Stimulated activated CD4-positive, alpha-beta T cell treated with anti-CD3 and anti-CD28 coated beads, TNF-alpha, amount 100 ng/mL, for 4 hours (primary cell): ENCODE results near the gene NT5C1B.

ENCODE experiments used
- DNase-seq, 3 experiments: peaks; one replicate each; pipeline ENCODE4 v3.0.0-alpha.2; 2020; ENCODE audit warnings: low read depth in 3 of 3

The NT5C1B gene

DNA sequence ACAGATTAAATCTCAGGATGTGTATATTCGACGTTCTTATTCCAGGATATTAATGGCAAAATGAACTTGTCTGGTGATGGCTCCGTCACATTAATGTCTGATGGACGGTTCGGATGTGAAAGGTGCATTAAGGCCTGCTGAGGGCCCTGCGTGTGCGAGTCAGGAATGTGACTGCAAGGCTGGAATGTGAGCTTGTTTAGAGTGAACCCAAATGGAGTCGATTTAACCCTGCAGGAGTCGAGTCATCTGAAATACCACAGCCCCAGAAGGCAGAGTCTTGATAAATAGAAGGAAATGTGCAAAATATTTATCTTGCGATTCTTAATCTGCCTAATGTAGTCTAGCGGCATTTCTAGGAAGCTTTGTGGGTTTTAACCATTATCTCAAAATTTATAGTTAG lies 73.3 kb downstream of the NT5C1B start:
- DNase-seq: no peak

DNA sequence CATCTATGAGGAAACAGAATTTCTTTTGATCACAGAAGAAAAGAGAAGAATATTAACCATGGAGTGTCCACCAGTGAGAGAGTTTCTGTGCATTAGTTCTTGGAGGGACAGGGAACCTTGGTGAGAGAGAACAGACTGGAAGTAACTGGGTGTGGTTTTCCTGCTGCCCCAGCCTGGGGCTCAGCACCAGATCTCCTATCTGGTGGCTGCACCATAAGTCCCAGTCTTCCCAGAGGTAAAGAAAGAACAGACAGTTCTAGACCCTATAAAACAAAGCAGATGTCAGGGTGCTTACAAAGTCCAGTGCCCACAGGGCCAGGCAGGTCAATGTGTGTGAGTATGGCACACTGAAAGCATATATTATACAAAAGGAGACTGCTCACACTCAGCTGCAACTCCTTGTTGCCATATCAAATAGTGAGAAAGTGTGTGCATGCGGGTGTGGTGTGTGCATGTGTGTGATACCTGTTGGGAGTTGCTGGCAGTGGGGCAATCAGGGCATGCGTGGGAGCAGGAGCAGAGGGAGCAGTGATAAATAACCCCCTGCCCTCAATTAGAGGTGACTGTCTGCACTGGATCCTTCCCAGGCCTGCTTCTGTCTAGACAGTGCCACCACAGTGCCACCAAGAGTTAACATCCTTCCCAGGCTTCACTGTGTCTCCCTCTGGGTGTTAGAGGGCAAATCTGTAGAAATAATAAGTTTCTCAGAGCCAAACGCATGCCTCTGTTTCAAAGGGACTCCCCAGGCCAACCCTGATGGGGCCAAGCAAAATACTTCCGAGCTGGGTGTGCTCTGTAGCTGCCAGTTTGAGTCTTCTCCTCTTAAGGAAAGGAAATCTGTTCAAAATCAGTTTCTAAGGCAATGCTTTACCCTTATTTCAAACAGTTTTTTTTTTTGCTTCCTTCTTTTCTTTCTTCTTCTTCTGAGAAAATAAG lies 74.6 kb downstream of the NT5C1B start:
- no peak for DNase-seq
